NB4 (cell line): ENCODE results near the gene CNST.

Experiments used
- POLR2A ChIP-seq: IDR thresholded peaks from 2 replicates; pipeline ENCODE4 v1.6.1; 2011; ENCODE audit warnings: mild to moderate bottlenecking; ENCODE audit not compliant: insufficient read length; ENCODE audit errors: extremely low read depth
- TF ChIP-seq, protein P1 (sequence below): IDR thresholded peaks from one replicate; pipeline ENCODE4 v1.5.1; 2012; ENCODE audit warnings: low read depth, low read length

DNA sequence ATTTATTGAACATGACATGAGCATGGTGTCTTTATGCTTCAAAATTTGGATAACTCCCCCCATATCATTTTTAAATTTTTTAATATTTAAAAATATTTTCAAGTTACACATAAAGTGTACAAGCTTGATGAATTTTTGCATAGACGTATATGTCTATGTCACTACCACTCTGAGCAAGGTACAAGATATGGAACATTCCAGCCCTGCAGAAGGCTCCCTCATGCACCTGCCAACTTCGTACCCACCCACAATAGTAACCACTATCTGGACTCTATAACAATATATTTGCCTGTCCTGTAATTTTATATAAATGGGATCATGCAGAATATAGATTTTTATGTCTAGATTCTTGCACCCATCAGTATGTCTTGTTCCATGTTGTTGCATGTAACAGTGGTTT lies 74.5 kb downstream of the CNST start:
- TF ChIP-seq, protein P1, sequence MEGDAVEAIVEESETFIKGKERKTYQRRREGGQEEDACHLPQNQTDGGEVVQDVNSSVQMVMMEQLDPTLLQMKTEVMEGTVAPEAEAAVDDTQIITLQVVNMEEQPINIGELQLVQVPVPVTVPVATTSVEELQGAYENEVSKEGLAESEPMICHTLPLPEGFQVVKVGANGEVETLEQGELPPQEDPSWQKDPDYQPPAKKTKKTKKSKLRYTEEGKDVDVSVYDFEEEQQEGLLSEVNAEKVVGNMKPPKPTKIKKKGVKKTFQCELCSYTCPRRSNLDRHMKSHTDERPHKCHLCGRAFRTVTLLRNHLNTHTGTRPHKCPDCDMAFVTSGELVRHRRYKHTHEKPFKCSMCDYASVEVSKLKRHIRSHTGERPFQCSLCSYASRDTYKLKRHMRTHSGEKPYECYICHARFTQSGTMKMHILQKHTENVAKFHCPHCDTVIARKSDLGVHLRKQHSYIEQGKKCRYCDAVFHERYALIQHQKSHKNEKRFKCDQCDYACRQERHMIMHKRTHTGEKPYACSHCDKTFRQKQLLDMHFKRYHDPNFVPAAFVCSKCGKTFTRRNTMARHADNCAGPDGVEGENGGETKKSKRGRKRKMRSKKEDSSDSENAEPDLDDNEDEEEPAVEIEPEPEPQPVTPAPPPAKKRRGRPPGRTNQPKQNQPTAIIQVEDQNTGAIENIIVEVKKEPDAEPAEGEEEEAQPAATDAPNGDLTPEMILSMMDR: no peak
- no peak for TF ChIP-seq POLR2A
